Kidney tubule cell (primary cell): ENCODE data around the gene NPIPB2.
"Not testable (repeated sequence)": the region's sequence is repeated elsewhere in the genome, so short reads cannot be mapped to it uniquely, and the experiment has no call there.

Source experiments
- DNase-seq: peaks from one replicate; pipeline ENCODE4 v3.0.0-alpha.2; 2018; ENCODE audit warnings: low spot score

Gene NPIPB2

GRCh38 chr16:11941945-11942344 lies at the start of gene NPIPB2:
TSS of gene NPIPB2 (minus strand) at chr16:11942045. CDS start at chr16:11942045, 0 bp downstream.
- not testable (repeated sequence) for DNase-seq

GRCh38 chr16:11990702-11991390 lies 49.0 kb upstream of the NPIPB2 start:
- peak; percentile 94 for DNase-seq

DNA sequence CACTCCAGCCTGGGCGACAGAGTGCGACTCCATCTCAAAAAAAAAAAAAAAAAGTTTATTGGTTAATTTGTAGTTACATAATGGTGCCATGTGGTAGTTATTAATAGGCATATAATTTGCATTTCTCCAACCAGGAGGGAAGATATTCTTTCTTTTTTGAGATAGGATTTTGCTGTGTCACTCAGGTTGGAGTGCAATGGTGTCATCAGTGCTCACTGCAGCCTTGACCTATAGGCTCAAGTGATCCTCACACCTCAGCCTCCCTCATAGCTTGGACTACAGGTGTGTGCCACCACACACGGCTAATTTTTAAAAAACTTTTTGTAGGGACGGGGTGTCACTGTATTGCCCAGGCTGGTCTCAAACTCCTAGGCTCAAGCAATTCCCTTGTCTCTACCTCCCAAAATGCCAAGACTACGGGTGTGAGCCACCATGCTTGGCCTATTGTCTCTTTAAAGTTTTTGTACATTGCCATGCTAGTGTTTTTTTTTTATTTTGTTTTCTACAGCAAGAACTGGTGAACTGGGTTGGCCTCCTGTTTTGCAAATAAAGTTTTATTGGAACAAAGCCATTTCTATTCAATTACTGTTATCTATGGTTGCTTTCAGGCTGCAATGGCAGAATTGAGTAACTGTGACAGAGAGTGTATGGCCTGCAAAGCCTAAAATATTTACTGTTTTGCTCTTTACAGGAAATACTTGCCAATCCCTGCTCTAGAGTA lies 46.6 kb upstream of the NPIPB2 start:
- no peak for DNase-seq

DNA sequence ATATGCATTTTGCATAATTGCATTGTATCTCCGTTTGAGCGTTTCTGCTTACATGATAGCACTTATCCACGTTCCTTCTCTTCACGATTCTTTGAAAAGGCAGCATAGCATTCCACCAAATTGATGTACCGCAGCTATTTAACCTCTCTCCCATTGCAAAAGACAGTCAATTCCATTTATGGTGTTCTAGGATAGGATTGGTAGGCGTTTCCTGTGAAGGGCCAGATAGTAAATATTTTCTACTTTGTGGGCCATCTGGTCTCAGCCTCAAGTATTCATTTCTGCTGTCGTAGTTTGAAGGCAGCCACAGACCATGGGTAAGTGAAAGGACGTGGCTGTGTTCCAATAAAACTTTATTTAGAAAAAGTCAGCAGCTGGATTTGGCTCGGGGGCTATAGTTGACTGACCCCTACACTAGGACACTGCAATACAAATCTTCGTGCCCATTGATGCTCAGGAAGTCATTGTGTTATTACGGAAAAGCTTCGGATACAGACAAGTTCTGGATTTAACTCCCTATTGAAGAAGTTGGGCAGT lies 44.7 kb upstream of the NPIPB2 start:
- no peak for DNase-seq

DNA sequence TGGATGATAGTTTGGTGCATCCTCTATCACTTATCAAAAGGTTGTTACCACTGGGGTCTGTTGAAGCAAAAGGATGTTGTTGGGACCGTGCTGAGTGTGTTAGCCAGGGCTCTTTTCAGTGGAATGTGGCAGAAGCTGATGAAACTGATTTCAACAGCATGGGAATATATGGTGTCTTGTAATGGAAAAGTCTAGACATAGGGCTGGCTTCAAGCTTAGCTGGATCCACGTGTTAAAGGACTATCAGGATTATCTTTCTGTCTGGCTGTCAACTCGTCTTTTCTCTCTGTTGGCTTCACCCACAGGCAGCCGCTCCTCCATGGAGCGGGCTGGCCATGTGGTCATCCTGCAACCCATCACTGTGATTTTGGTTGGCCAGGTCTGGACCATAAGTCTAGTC lies 43.4 kb upstream of the NPIPB2 start:
- DNase-seq = no peak

DNA sequence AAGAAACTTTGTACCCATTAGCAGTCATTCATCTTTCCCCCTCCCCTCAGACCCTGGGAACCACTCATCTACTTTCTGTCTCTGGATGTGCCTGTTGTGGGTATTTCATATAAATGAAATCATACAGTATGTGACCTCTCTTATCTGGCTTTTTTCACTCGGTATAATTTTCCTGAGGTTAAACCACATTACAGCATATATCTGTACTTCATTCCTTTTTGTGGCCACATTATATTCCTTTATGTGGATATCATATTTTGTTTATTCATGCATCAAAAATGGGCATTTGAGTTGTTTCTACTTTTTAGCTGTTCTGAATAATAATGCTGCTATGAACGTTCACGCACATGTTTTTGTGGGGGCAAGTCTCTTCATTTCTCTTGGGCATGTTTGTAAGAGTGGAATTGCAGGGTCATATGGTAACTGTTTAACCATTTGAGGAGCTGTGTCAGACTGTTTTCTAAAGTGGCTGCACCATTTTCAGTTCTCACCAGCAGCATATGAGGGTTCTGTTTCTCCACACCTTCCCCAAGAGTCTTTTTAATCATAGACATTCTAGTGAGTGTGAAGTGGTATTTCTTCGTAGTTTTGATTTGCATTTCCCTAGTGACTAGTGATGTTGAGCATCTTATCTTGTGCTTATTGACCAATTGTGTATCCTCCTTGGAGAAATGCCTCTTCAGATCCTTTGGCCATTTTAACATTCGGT lies 38.4 kb upstream of the NPIPB2 start:
- no peak for DNase-seq

GRCh38 chr16:11979013-11979672 lies 37.3 kb upstream of the NPIPB2 start:
- DNase-seq = no peak

DNA sequence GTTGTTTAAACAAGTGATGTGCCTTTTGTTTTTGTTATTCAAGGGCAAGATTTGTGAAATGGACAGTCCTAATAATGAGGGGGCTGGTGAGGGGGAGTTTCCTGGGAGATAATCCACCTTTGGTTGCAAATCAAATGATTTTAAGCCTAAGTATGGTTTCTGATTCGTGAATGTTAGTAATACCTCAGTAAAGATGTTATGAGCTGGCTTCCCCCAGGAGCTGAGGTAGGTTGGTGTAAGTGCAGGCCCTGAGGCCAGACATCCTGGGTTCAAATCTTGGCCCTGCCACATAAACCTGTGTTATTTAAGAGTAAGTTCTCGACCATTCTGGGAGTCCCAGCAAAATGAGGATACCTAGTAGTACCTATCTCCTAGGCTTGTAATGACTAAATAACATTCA lies 36.2 kb upstream of the NPIPB2 start:
- DNase-seq = no peak

GRCh38 chr16:11977376-11978041 lies 35.7 kb upstream of the NPIPB2 start:
- peak; percentile 75 for DNase-seq

- no peak for DNase-seq
These were observed 35.1 kb upstream of the NPIPB2 start for GRCh38 chr16:11976850-11977375.

DNA sequence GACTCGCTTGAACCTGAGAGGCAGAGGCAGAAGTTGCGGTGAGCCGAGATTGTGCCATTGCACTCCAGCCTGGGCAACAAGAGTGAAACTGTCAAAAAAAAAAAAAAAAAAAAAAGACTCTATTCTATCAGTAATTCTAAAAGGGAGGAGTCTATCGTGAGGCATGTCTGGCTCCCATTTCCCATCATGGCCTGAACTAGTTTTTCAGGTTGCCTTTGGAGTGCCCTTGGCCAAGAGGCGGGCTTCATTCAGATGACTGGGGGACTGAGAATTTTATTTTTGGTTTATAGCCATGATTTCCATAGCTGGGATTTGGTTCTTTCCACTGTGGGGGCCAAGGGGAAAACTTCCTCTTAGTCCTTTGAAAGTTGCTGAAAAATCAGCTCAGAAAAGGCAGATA lies 31.2 kb upstream of the NPIPB2 start:
- no peak for DNase-seq

- DNase-seq = peak; percentile 35
These were observed 30.3 kb upstream of the NPIPB2 start for GRCh38 chr16:11972128-11972527.

DNA sequence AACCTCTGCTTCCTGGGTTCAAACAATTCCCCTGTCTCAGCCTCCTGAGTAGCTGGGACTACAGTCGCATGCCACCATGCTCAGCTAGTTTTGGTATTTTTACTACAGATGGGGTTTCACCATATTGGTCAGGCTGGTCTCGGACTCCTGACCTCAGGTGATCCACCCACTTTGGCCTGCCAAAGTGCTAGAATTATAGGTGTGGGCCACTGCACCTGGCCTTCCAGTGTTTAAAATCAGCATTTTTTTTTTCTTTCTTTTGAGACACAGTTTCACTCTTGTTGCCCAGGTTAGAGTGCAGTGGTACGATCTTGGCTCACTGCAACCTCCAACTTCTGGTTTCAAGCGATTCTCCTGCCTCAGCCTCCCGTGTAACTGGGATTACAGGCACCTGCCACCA lies 28.4 kb upstream of the NPIPB2 start:
- not testable (repeated sequence) for DNase-seq

GRCh38 chr16:11968577-11968976 lies 26.7 kb upstream of the NPIPB2 start:
- no peak for DNase-seq

DNA sequence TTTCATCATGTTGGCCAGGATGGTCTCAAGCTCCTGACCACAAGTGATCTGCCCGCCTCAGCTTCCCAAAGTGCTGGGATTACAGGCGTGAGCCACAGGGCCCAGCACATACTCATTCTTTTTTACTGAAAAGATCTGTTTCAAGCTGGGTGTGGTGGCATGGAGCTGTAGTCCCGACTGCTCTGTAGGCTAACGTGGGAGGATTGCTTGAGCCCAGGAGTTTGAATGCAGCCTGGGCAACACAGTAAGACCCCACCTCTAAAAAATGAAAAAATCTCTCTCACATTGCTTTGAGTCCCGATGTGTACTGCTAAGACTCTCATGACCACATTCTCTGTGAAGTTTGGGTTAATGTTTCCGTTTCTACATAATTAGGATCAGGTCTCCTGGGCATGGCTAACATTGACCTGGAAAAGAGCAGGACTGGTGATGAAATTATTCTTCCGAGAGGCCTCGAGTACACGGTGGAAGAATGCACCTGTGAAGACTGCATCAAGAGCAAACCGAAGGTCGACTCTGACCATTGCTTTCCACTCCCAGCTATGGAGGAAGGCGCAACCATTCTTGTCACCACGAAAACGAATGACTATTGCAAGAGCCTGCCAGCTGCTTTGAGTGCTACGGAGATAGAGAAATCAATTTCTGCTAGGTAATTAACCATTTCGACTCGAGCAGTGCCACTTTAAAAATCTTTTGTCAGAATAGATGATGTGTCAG lies 25.5 kb upstream of the NPIPB2 start:
- DNase-seq = no peak

- no peak for DNase-seq
These were observed 24.3 kb upstream of the NPIPB2 start for GRCh38 chr16:11966173-11966572.

DNA sequence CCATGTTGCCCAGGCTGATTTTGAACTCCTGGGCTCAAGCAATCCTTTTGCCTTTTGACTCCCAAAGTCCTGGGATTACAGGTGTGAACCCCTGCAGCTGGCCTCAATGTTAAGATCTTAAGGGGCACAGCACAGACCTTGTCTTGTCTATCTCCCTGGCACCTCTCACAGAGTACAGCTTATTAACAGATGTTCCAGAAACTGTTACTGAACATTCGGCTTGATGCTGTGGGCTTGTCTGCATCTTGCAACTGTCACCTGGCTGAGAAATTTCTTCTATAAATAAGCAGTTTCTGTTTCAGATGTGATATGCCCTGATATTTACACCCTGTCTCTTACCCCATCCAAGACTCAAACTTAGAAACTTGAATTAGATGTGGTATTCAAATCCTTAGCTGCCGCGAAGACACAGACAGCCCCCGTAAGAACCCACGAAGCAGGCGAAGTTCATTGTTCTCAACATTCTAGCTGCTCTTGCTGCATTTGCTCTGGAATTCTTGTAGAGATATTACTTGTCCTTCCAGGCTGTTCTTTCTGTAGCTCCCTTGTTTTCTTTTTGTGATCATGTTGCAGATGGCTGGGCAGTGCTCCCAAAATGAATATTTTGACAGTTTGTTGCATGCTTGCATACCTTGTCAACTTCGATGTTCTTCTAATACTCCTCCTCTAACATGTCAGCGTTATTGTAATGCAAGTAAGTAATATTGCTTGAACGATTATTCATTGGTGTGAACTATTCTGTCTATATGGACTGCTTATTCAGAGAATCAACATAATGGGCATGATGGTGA lies 23.1 kb upstream of the NPIPB2 start, which contains the start of gene TNFRSF17:
Gene TNFRSF17 (plus strand): TSS at position 450 of the 791 bp plus-strand sequence. CDS start 115 bp downstream, at position 565.
- no peak for DNase-seq

DNA sequence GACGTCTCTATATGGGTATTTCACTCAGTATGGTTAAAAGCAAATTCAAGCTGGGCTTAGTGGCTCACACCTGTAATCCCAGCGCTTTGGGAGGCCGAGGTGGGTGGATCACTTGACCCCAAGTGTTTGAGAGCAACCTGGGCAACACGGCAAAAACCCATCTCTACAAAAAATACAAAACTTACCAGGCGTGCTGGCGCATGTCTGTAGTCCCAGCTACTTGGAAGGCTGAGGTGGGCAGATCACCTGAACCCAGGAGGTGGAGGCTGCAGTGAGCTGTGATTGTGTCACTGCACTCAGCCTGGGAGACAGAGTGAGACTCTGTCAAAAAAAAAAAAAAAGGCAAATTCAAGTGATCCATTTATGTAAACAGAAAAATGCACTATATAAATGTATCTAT lies 21.9 kb upstream of the NPIPB2 start:
- no peak for DNase-seq

DNA sequence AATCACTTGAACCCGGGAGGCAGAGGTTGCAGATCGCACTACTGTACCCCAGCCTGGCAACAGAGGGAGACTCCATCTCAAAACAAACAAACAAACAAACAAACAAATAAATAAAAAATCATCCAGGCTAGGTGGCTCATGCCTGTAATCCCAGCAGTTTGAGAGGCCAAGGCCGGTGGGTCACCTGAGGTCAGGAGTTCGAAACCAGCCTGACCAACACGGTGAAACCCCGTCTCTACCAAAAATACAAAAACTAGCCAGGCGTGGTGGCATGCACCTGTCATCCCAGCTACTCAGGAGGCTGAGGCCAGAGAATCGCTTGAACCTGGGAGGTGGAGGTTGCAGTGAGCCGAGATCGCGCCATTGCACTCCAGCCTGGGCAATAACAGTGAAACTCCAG lies 21.1 kb upstream of the NPIPB2 start:
- not testable (repeated sequence) for DNase-seq

DNA sequence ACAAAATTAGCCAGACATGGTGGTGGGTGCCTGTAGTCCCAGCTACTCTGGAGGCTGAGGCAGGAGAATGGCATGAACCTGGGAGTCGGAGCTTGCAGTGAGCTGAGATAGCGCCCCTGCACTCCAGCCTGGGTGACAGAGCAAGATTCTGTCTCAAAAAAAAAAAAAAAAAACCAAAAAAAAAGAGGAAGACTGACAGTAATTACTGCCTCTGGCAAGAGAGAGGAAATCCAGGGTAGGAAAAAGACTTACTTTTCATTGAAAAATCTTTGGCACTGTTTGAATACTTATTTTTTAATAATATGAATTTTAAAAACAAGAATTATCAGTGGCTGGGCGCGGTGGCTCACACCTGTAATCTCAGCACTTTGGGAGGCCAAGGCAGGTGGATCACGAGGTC lies 20.6 kb upstream of the NPIPB2 start:
- not testable (repeated sequence) for DNase-seq
